Neural cell (in vitro differentiated cells): ENCODE data around the gene YAF2. TPM values are rescaled to one million over a fixed set of nuclear protein-coding genes. Genes with fewer than 3 reads are reported as not detected.
"Not testable (repeated sequence)": the region's sequence is repeated elsewhere in the genome, so short reads cannot be mapped to it uniquely, and the experiment has no call there.

Experiments
- H2AFZ ChIP-seq: fragments of 200-600, 300-800 bp; sonication (generic), shearing (Covaris generic); 2 replicates; pipeline ENCODE4 v1.6.0; 2014; ENCODE audit warnings: low read depth, mild to moderate bottlenecking, antibody characterized with exemption, low read length, moderate library complexity
- H3F3A ChIP-seq: fragments of 200-600 bp; shearing (Covaris generic); 2 replicates; pipeline ENCODE4 v1.6.1; 2016; ENCODE audit warnings: mild to moderate bottlenecking, moderate library complexity, mixed read lengths, antibody characterized with exemption, low read length; ENCODE audit not compliant: insufficient read depth, poor library complexity, severe bottlenecking
- H3K27ac ChIP-seq: fragments of 200-600, 300-800 bp; sonication (generic), shearing (Covaris generic); 2 replicates; pipeline ENCODE4 v1.5.1; 2014; ENCODE audit warnings: mild to moderate bottlenecking, low read length, moderate library complexity
- H3K27me3 ChIP-seq: fragments of 300-800, 200-600 bp; sonication (generic), shearing (Covaris generic); 2 replicates; pipeline ENCODE4 v1.6.0; 2014; ENCODE audit warnings: mild to moderate bottlenecking, low read depth, low read length, moderate library complexity; ENCODE audit not compliant: insufficient read depth
- H3K36me3 ChIP-seq: fragments of 300-800, 200-600 bp; sonication (generic), shearing (Covaris generic); 2 replicates; pipeline ENCODE4 v1.5.1; 2014; ENCODE audit warnings: mild to moderate bottlenecking, antibody characterized with exemption, low read length, moderate library complexity; ENCODE audit not compliant: insufficient read depth
- H3K4me2 ChIP-seq: fragments of 300-800, 200-600 bp; sonication (generic), shearing (Covaris generic); 2 replicates; pipeline ENCODE4 v1.6.0; 2014; ENCODE audit warnings: mild to moderate bottlenecking, low read length
- H3K4me3 ChIP-seq: fragments of 300-800, 200-600 bp; sonication (generic), shearing (Covaris generic); 2 replicates; pipeline ENCODE4 v1.5.1; 2014; ENCODE audit warnings: mild to moderate bottlenecking, low read length, moderate library complexity
- H3K79me2 ChIP-seq: fragments of 200-600 bp; shearing (Covaris generic); replicated peaks from 2 replicates; pipeline ENCODE4 v1.6.0; 2014; ENCODE audit warnings: mild to moderate bottlenecking, low read length, moderate library complexity; ENCODE audit not compliant: insufficient read depth
- H3K9ac ChIP-seq: fragments of 300-800, 200-600 bp; sonication (generic), shearing (Covaris generic); 2 replicates; pipeline ENCODE4 v1.6.1; 2016; ENCODE audit warnings: mild to moderate bottlenecking, low read length, mixed read lengths
- H3K9me2 ChIP-seq: fragments of 200-600 bp; shearing (Covaris generic); 2 replicates; pipeline ENCODE4 v1.6.1; 2016; ENCODE audit warnings: mild to moderate bottlenecking, low read length, mixed read lengths; ENCODE audit not compliant: insufficient read depth
- H3K9me3 ChIP-seq: fragments of 200-600, 300-800 bp; sonication (generic), shearing (Covaris generic); 2 replicates; pipeline ENCODE4 v1.6.1; 2016; ENCODE audit warnings: mild to moderate bottlenecking, mixed run types, low read length, moderate library complexity, mixed read lengths
- H4K20me1 ChIP-seq: fragments of 200-600 bp; shearing (Covaris generic); 2 replicates; pipeline ENCODE4 v1.6.1; 2016; ENCODE audit warnings: mild to moderate bottlenecking, mixed run types; ENCODE audit not compliant: insufficient read depth
- EP300 ChIP-seq: fragments of 450-650 bp; conservative IDR thresholded peaks from 2 replicates; pipeline ENCODE4 v1.6.1; 2014; ENCODE audit warnings: antibody characterized with exemption, mild to moderate bottlenecking, moderate library complexity; ENCODE audit not compliant: poor library complexity, severe bottlenecking
- EZH2 ChIP-seq: fragments of 200-600, 300-800 bp; shearing (Covaris generic), sonication (generic); IDR thresholded peaks from 2 replicates; pipeline ENCODE4 v1.6.1; 2014; ENCODE audit warnings: antibody characterized with exemption, low read length, borderline replicate concordance, mild to moderate bottlenecking; ENCODE audit not compliant: insufficient read depth, poor library complexity, severe bottlenecking
- MXI1 ChIP-seq: fragments of 450-650 bp; conservative IDR thresholded peaks from 2 replicates; pipeline ENCODE4 v1.6.1; 2014; ENCODE audit warnings: antibody characterized with exemption, mild to moderate bottlenecking; ENCODE audit not compliant: poor library complexity, severe bottlenecking
- POLR2AphosphoS5 ChIP-seq: IDR thresholded peaks from 2 replicates; pipeline ENCODE4 v1.6.1; 2012
- RAD21 ChIP-seq: fragments of 450-650 bp; conservative IDR thresholded peaks from 2 replicates; pipeline ENCODE4 v1.6.1; 2014; ENCODE audit warnings: antibody characterized with exemption, mild to moderate bottlenecking, moderate library complexity
- SMC3 ChIP-seq: fragments of 450-650 bp; conservative IDR thresholded peaks from 2 replicates; pipeline ENCODE4 v1.6.1; 2014; ENCODE audit warnings: antibody characterized with exemption, mild to moderate bottlenecking, moderate library complexity; ENCODE audit not compliant: poor library complexity
- TAF1 ChIP-seq: IDR thresholded peaks from 2 replicates; pipeline ENCODE4 v1.6.1; 2012; ENCODE audit warnings: low read depth
- polyA plus RNA-seq: library from polyadenylated mRNA; depleted of rRNA; stranded (reverse); fragments of >200 nt; gene quantifications from 2 replicates; pipeline ENCODE4 v1.2.3, GENCODE V29; 2014
- TF ChIP-seq, protein P1 (sequence below): IDR thresholded peaks from 2 replicates; pipeline ENCODE4 v1.6.1; 2012; ENCODE audit warnings: borderline replicate concordance
- TF ChIP-seq, protein P2 (sequence below): fragments of 450-650 bp; IDR thresholded peaks from 2 replicates; pipeline ENCODE4 v1.5.1; 2014; ENCODE audit warnings: antibody characterized with exemption, mild to moderate bottlenecking, moderate library complexity; ENCODE audit not compliant: poor library complexity, severe bottlenecking

The YAF2 gene
- polyA plus RNA-seq, 1 donor from 2014 or later = 44.1 TPM

DNA sequence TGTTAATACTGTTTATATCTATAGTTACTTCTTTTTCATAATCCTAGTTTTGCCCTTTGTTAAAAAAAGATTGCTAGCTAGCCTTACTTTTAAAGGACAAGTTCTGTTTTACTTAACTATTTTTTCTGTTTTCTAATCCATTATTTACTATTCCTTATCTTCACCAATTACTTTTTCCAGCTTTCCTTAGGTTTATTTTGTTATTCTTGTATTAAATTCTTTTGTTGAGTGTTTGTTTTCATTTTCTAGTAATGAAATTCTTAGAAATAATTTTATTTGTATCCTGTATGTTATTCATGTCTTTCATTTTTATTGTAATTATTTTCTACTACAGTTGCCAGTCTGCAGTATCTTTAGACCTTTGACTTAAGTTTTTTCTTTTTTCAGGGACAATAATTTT is 47.7 kb downstream of the YAF2 start:
- no peaks in the 10 kb centered on the region for H3K36me3 ChIP-seq
- H3F3A ChIP-seq = no peaks in the 10 kb centered on the region
- H3K27ac ChIP-seq = no peak overlapping the region
- H3K9me3 ChIP-seq = no peaks in the 10 kb centered on the region
- H3K79me2 ChIP-seq = no peaks in the 10 kb centered on the region
- no peak overlapping the region for H3K4me2 ChIP-seq
- no peak overlapping the region for H3K4me3 ChIP-seq
- H3K9ac ChIP-seq = no peak overlapping the region
- no peak for TF ChIP-seq POLR2AphosphoS5
- TF ChIP-seq EZH2 = no peak
- TF ChIP-seq MXI1 = no peak
- TF ChIP-seq TAF1 = no peak
- no peak for TF ChIP-seq RAD21
- no peak for TF ChIP-seq EP300
- no peaks in the 10 kb centered on the region for H3K9me2 ChIP-seq
- H3K27me3 ChIP-seq = no peaks in the 10 kb centered on the region
- H4K20me1 ChIP-seq = no peaks in the 10 kb centered on the region
- H2AFZ ChIP-seq = no peak overlapping the region

DNA sequence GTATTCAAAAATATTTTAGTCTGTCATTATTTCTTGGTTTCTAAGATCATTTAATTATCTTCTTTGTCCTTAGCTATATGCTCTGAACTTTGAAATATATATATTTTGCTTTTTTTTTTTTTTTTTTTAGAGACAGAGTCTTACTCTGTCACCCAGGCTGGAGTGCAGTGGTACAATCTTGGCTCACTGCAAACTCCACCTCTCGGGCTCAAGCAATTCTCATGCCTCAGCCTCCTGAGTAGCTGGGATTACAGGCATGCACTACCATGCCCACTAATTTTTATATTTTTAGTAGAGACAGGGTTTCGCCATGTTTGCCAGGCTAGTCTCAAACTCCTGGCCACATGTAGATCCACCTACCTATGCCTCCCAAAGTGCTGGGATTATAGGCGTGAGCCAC is 49.8 kb downstream of the YAF2 start:
- not testable (repeated sequence) for H3K9me3 ChIP-seq, H3K4me2 ChIP-seq, H4K20me1 ChIP-seq

DNA sequence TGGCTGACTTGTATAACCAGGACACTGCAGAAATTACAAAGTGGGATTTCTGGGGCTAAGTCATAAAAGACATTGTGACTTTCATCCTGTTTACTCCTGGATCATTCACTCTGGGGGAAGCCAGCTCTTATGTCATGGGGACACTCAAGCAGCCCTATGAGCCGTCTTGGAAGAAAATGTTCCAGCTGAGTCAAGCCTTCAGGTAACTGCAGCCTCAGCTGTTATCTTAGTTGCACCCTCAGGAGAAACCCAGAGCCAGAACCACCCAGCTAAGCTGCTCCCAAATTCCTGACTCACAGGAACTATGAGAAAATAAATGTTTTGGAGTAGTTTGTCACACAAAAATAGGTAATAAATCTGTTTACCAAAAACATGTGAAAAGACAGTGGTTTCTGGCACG is 50.2 kb downstream of the YAF2 start:
- no peak for TF ChIP-seq RAD21
- TF ChIP-seq EP300 = no peak
- no peaks in the 10 kb centered on the region for H3F3A ChIP-seq

More for the DNA sequence above, 49.8 kb downstream of the YAF2 start:
- H2AFZ ChIP-seq, H3K4me3 ChIP-seq, H3K27ac ChIP-seq, H3K27me3 ChIP-seq, H3F3A ChIP-seq, H3K9ac ChIP-seq, H3K36me3 ChIP-seq, H3K79me2 ChIP-seq, H3K9me2 ChIP-seq: not testable (repeated sequence)

DNA sequence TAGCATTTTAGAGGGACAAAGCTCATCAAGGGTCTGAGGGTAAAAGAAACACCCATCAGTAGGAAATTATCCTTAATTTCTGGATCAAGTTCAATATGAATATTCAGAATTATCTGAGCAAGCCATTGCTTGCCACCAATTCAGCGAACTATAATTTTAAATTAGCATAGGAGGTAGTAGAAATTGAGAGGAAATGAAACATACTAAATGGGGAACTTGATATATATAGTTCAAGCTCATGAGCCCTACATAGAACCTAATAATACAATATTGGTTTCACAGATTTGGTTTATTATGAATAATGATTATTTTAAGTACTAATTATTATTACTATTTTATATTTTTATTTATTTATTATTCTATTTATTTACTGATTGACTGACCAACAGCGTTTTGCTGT is 51.3 kb downstream of the YAF2 start:
- no peaks in the 10 kb centered on the region for H3K9me2 ChIP-seq
- H3F3A ChIP-seq = no peaks in the 10 kb centered on the region
- no peak overlapping the region for H3K4me3 ChIP-seq
- no peaks in the 10 kb centered on the region for H3K27me3 ChIP-seq
- no peaks in the 10 kb centered on the region for H3K9me3 ChIP-seq
- no peaks in the 10 kb centered on the region for H3K79me2 ChIP-seq
- H3K36me3 ChIP-seq = no peaks in the 10 kb centered on the region
- no peak overlapping the region for H3K4me2 ChIP-seq
- H3K9ac ChIP-seq = no peak overlapping the region
- no peaks in the 10 kb centered on the region for H4K20me1 ChIP-seq
- no peak overlapping the region for H3K27ac ChIP-seq
- TF ChIP-seq RAD21 (no peak), MXI1 (no peak), POLR2AphosphoS5 (no peak), EZH2 (no peak), TAF1 (no peak), SMC3 (no peak), EP300 (no peak)
- TF ChIP-seq, protein P1, sequence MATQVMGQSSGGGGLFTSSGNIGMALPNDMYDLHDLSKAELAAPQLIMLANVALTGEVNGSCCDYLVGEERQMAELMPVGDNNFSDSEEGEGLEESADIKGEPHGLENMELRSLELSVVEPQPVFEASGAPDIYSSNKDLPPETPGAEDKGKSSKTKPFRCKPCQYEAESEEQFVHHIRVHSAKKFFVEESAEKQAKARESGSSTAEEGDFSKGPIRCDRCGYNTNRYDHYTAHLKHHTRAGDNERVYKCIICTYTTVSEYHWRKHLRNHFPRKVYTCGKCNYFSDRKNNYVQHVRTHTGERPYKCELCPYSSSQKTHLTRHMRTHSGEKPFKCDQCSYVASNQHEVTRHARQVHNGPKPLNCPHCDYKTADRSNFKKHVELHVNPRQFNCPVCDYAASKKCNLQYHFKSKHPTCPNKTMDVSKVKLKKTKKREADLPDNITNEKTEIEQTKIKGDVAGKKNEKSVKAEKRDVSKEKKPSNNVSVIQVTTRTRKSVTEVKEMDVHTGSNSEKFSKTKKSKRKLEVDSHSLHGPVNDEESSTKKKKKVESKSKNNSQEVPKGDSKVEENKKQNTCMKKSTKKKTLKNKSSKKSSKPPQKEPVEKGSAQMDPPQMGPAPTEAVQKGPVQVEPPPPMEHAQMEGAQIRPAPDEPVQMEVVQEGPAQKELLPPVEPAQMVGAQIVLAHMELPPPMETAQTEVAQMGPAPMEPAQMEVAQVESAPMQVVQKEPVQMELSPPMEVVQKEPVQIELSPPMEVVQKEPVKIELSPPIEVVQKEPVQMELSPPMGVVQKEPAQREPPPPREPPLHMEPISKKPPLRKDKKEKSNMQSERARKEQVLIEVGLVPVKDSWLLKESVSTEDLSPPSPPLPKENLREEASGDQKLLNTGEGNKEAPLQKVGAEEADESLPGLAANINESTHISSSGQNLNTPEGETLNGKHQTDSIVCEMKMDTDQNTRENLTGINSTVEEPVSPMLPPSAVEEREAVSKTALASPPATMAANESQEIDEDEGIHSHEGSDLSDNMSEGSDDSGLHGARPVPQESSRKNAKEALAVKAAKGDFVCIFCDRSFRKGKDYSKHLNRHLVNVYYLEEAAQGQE = no peak
- TF ChIP-seq, protein P2, sequence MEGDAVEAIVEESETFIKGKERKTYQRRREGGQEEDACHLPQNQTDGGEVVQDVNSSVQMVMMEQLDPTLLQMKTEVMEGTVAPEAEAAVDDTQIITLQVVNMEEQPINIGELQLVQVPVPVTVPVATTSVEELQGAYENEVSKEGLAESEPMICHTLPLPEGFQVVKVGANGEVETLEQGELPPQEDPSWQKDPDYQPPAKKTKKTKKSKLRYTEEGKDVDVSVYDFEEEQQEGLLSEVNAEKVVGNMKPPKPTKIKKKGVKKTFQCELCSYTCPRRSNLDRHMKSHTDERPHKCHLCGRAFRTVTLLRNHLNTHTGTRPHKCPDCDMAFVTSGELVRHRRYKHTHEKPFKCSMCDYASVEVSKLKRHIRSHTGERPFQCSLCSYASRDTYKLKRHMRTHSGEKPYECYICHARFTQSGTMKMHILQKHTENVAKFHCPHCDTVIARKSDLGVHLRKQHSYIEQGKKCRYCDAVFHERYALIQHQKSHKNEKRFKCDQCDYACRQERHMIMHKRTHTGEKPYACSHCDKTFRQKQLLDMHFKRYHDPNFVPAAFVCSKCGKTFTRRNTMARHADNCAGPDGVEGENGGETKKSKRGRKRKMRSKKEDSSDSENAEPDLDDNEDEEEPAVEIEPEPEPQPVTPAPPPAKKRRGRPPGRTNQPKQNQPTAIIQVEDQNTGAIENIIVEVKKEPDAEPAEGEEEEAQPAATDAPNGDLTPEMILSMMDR = no peak
- H2AFZ ChIP-seq = no peak overlapping the region

More for the DNA sequence above, 50.2 kb downstream of the YAF2 start:
- H3K9ac ChIP-seq = no peak overlapping the region
- H4K20me1 ChIP-seq = no peaks in the 10 kb centered on the region
- no peak overlapping the region for H3K27ac ChIP-seq
- H3K9me2 ChIP-seq = no peaks in the 10 kb centered on the region
- H3K79me2 ChIP-seq = no peaks in the 10 kb centered on the region
- H3K9me3 ChIP-seq = no peaks in the 10 kb centered on the region
- H3K36me3 ChIP-seq = no peaks in the 10 kb centered on the region
- no peaks in the 10 kb centered on the region for H3K27me3 ChIP-seq
- no peak overlapping the region for H3K4me2 ChIP-seq
- no peak overlapping the region for H2AFZ ChIP-seq
- no peak overlapping the region for H3K4me3 ChIP-seq
